Measurements from ENCODE around the gene CHRNG.

The CHRNG gene

GRCh38 chr2:232543928-232544631, 4.6 kb downstream of the CHRNG start:
- peaks cover 38% of the 10 kb centered on the region for H3K4me1 Mint-ChIP-seq
- no peaks in the 10 kb centered on the region for H3K9me3 Mint-ChIP-seq
- peaks cover 9% of the 10 kb centered on the region for H3K36me3 Mint-ChIP-seq
- no peaks in the 10 kb centered on the region for H3K27me3 Mint-ChIP-seq
- H3K4me3 Mint-ChIP-seq, result no peak overlapping the region
- H3K27ac Mint-ChIP-seq, result no peak overlapping the region

DNA sequence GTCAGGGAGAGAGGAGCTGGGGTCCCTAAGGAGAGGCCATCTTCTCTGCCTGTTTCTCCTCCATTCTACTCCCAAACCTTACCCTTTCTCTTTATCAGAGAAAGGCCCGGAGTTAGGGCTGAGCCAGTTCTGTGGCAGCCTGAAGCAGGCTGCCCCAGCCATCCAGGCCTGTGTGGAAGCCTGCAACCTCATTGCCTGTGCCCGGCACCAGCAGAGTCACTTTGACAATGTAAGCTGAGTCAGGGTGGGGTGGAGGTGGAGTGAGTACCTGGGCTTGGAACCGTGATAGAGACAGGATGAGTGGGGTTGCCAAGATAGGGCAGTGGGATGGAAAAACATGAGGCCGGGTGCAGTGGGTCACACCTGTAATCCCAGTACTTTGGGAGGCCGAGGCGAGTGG, 5.2 kb downstream of the CHRNG start:
- Mint-ChIP-seq H3K9me3 (no peaks in the 10 kb centered on the region), H3K27ac (no peak overlapping the region), H3K4me1 (peaks cover 41% of the 10 kb centered on the region), H3K4me3 (no peak overlapping the region), H3K36me3 (peaks cover 9% of the 10 kb centered on the region), H3K27me3 (no peaks in the 10 kb centered on the region)

DNA sequence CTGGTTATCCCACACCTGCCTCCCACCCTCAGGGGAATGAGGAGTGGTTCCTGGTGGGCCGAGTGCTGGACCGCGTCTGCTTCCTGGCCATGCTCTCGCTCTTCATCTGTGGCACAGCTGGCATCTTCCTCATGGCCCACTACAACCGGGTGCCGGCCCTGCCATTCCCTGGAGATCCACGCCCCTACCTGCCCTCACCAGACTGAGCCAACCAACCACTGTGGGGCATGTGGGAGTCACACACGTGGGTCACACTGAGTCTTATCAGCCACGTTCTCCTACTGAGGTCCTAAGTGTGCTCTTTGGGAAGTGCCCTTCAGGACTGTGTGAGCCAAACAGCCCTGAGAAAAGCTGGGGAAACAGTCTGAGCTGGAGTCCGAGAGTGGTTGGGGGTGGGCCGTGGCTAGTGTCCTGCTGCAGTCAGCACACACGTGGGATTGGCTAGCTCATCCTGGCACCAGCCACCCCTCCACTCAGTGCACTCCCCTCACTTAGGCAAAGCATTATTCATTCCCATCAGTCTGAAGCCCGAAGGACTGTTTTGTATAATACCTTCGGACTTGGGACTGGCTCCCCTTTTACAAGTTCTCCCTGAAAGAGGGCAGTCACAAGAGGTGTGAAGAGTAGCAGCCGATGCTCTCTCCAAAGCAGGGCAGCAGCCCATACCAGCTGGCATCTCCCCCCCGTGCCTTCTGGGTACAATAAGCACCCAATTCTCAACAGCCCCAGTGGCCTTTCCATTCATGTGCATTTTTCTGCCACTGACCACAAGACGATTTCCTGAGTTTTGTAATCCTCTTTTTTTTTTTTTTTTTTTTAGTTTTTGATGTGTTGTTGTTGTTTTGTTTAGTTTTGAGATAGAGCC, 6.3 kb downstream of the CHRNG start:
- H3K9me3 Mint-ChIP-seq, result no peaks in the 10 kb centered on the region
- no peak overlapping the region for H3K4me3 Mint-ChIP-seq
- peaks cover 9% of the 10 kb centered on the region for H3K36me3 Mint-ChIP-seq
- H3K27me3 Mint-ChIP-seq, result no peaks in the 10 kb centered on the region
- H3K27ac Mint-ChIP-seq, result peak overlapping the region; percentile 8
- peaks cover 46% of the 10 kb centered on the region for H3K4me1 Mint-ChIP-seq

DNA sequence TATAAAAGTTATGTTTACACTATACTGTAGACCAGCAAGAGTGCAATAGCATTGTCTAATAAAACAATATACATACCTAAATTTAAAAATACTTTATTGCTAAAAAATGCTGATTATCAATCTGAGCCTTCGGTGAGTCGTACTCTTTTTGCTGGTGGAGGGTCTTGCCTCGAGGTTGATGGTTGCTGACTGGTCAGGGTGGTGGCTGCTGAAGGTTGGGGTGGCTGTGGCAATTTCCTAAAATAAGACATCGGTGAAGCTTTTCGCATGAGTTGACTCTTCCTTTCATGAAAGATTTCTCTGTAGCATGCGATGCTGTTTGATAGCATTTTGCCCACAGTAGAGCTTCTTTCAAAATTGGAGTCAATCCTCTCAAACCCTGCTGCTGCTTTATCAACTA, 8.5 kb downstream of the CHRNG start:
- Mint-ChIP-seq H3K4me1 (peaks cover 58% of the 10 kb centered on the region), H3K27ac (no peak overlapping the region), H3K27me3 (no peaks in the 10 kb centered on the region), H3K4me3 (peak overlapping the region; percentile 98), H3K9me3 (no peaks in the 10 kb centered on the region), H3K36me3 (peaks cover 10% of the 10 kb centered on the region)

GRCh38 chr2:232549655-232550353, 10.3 kb downstream of the CHRNG start:
- H3K4me1 Mint-ChIP-seq, result peaks cover 70% of the 10 kb centered on the region
- H3K27ac Mint-ChIP-seq, result peak overlapping the region; percentile 100
- peak overlapping the region; percentile 98 for H3K4me3 Mint-ChIP-seq

DNA sequence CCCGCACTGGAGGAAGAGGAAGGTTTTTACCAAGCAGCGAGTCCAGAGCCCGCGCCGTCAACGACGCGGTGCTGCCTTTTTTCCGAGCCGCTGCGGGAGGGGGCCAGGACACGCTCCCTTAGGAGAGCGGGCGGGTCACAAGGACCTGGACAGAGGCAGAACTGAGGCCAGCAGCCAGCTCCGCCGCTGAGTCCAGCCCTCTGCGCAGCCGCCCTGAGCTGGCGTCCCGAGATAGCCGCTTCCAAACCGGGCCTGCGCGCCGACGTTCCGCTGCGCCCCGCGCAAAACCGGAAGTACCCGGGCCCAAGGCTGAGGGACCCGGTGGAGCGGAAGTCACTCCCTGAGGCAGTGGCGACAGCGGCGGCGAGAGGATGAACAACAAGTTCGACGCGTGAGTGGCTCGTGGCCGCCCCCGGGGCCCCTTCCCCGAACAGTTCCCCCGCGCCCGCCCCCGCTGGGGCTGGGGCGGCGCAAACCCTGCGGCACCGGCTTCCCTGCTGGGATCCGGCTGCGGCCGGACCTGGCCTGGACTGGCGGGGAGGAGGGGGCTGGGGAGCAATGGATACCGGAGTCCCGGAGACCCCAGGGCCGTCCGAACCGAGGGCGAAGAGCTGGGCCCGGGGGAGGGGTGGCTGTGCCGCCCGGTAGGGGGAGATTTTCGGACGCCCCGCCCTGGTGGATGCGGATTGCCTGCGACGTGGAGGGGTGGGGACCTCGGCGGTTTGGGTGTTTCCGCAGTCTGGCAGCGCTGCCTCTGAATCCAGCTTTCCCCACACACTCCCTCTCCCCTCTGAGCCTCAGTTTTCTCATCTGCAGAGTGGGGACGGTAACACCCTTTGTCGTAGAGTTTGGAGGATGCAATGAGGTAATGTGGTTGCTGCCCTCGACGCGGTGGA, 11.1 kb downstream of the CHRNG start, which contains the start of the genes EIF4E2 and TIGD1:
TSS of gene EIF4E2 (plus strand) at position 336 of the 896 bp plus-strand sequence. CDS start at position 372, 36 bp downstream.
TSS of gene TIGD1 (minus strand) at position 204 of the 896 bp plus-strand sequence. CDS start 675 bp downstream, outside the sequence.
- H3K36me3 Mint-ChIP-seq, result peaks cover 15% of the 10 kb centered on the region
- peak within 1 kb of the TSS; percentile 100 for H3K27ac Mint-ChIP-seq
- peaks cover 77% of the 10 kb centered on the region for H3K4me1 Mint-ChIP-seq
- H3K4me3 Mint-ChIP-seq, result peak within 1 kb of the TSS; percentile 98
- no peaks in the 10 kb centered on the region for H3K9me3 Mint-ChIP-seq
- no peaks in the 10 kb centered on the region for H3K27me3 Mint-ChIP-seq

More at GRCh38 chr2:232549655-232550353, 10.3 kb downstream of the CHRNG start:
- no peaks in the 10 kb centered on the region for H3K27me3 Mint-ChIP-seq
- peaks cover 15% of the 10 kb centered on the region for H3K36me3 Mint-ChIP-seq
- H3K9me3 Mint-ChIP-seq, result no peaks in the 10 kb centered on the region

GRCh38 chr2:232551250-232551638, 11.8 kb downstream of the CHRNG start:
- Mint-ChIP-seq H3K27ac (peak overlapping the region; percentile 98), H3K27me3 (no peaks in the 10 kb centered on the region), H3K4me3 (peak overlapping the region; percentile 98), H3K9me3 (no peaks in the 10 kb centered on the region), H3K4me1 (peaks cover 82% of the 10 kb centered on the region), H3K36me3 (peaks cover 17% of the 10 kb centered on the region)

DNA sequence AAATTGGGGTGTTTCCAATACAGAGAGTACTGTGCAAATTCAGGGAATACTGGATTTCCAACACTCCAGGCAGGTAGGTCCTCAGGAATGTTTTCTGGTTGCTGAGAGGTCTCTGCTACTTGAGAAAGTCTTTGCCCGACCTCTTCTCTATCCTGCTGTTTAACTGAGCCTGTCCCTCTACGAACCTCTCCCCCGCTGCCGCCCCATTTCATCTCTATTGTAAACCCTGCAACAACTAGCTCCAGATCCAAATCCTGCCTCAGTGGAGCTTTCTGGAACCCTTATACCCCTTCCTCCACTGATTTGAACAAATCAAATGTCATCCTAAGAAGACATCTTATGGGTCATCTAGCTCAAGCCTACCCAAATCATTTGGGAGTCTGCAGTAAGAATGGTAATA, 12.3 kb downstream of the CHRNG start:
- H3K4me1 Mint-ChIP-seq, result peaks cover 83% of the 10 kb centered on the region
- no peaks in the 10 kb centered on the region for H3K9me3 Mint-ChIP-seq
- H3K27me3 Mint-ChIP-seq, result no peaks in the 10 kb centered on the region
- H3K36me3 Mint-ChIP-seq, result peaks cover 15% of the 10 kb centered on the region
- peak overlapping the region; percentile 98 for H3K27ac Mint-ChIP-seq
- H3K4me3 Mint-ChIP-seq, result peak overlapping the region; percentile 98

DNA sequence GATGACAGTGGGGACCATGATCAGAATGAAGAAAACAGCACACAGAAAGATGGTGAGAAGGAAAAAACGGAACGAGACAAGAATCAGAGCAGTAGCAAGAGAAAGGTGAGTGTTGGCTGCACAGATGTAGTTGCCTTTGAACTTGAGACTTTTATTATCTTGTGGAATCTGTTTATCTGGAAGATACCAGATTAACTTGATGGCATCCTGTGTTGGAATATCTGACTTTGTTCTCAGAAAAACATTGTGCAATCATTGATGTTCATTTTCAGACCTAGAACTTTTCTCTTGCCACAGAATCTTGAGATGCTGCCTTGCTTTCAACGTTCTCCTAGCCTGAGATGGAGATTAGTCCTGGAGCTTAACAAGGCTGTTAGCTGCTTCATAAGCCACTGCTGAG, 16.9 kb downstream of the CHRNG start:
- H3K27ac Mint-ChIP-seq, result peak overlapping the region; percentile 73
- H3K27me3 Mint-ChIP-seq, result no peaks in the 10 kb centered on the region
- no peaks in the 10 kb centered on the region for H3K9me3 Mint-ChIP-seq
- H3K36me3 Mint-ChIP-seq, result peaks cover 18% of the 10 kb centered on the region
- H3K4me3 Mint-ChIP-seq, result no peak overlapping the region
- H3K4me1 Mint-ChIP-seq, result peaks cover 51% of the 10 kb centered on the region

GRCh38 chr2:232562515-232563151, 23.1 kb downstream of the CHRNG start:
- no peak overlapping the region for H3K4me3 Mint-ChIP-seq
- no peak overlapping the region for H3K27ac Mint-ChIP-seq
- no peaks in the 10 kb centered on the region for H3K9me3 Mint-ChIP-seq

DNA sequence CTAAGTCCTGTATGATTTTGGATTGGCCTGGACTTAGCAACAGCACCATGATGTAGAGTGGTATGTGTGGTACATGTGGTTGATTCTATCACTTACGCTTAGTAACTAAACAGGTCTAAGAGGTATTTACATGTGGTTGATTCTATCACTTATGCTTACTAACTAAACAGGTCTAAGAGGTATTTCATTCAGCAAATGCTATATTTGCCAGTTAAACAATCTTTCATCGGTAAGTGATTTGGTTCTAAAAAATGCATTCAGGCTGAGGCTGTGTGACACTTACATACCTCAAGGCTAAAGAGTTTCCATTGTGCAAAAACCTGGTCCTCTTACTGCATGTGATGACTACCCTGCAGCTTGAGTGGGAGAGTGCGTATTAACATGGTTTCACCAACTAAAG, 24.1 kb downstream of the CHRNG start:
- Mint-ChIP-seq H3K4me3 (no peak overlapping the region), H3K27me3 (no peaks in the 10 kb centered on the region), H3K27ac (no peak overlapping the region), H3K4me1 (no peaks in the 10 kb centered on the region), H3K9me3 (no peaks in the 10 kb centered on the region), H3K36me3 (peaks cover 22% of the 10 kb centered on the region)

More at GRCh38 chr2:232562515-232563151, 23.1 kb downstream of the CHRNG start:
- H3K36me3 Mint-ChIP-seq, result peaks cover 23% of the 10 kb centered on the region
- H3K27me3 Mint-ChIP-seq, result no peaks in the 10 kb centered on the region
- H3K4me1 Mint-ChIP-seq, result no peaks in the 10 kb centered on the region

DNA sequence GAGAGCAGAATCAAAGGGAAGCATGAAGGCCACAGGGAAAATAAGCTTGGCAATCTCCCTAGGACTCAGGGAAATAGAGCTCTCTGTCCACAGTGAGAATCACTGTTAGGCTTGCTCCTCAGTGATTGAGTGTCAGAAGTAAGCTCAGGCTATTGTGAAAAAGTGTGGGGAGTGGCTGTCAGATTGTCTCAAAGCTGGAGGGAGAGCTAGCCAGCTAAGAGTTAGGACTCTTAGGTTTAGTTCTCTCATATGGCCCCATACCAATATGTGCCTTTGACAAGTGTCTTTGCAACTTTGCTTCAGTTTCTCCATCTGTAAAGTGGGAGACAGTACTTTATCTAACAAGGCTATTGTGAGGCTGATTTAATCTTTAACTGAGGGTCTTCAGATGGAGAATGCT, 28.2 kb downstream of the CHRNG start:
- Mint-ChIP-seq H3K4me1 (no peaks in the 10 kb centered on the region), H3K36me3 (peaks cover 20% of the 10 kb centered on the region), H3K4me3 (no peak overlapping the region), H3K9me3 (no peaks in the 10 kb centered on the region), H3K27me3 (no peaks in the 10 kb centered on the region), H3K27ac (no peak overlapping the region)

GRCh38 chr2:232568161-232568560, 28.7 kb downstream of the CHRNG start:
- Mint-ChIP-seq H3K36me3 (peaks cover 20% of the 10 kb centered on the region), H3K27ac (no peak overlapping the region), H3K27me3 (no peaks in the 10 kb centered on the region), H3K9me3 (no peaks in the 10 kb centered on the region), H3K4me1 (no peaks in the 10 kb centered on the region), H3K4me3 (no peak overlapping the region)

DNA sequence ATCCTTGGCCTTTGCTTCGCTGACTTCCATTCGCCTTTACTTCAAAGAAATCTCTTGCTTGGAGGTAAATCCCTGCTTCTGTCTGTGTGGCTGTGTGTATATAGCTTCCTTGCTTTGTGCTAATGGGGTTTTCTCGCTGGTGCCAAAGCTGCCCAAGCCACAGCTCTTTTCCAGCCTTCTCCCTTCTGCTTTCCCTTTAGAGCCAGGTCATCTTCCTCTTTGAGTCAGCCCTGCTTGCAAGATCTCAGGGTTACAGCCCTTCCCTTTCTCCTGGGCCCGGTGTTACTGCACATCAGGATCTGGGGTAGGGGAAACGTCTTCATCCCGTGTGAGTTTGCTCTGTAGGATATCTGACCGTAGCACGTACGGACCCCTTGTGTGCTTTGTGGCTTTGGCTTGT, 30.0 kb downstream of the CHRNG start:
- no peaks in the 10 kb centered on the region for H3K9me3 Mint-ChIP-seq
- no peak overlapping the region for H3K4me3 Mint-ChIP-seq
- H3K36me3 Mint-ChIP-seq, result peaks cover 23% of the 10 kb centered on the region
- no peaks in the 10 kb centered on the region for H3K4me1 Mint-ChIP-seq
- H3K27me3 Mint-ChIP-seq, result no peaks in the 10 kb centered on the region
- H3K27ac Mint-ChIP-seq, result no peak overlapping the region

Measured in activated naive CD4-positive, alpha-beta T cell treated with anti-CD3 and anti-CD28 coated beads, Interleukin-2, amount 50 U/mL, for 24 hours (primary cell).